HepG2 (cell line): ENCODE measurements around the gene ELMO2. TPM values are rescaled to one million over a fixed set of nuclear protein-coding genes. Genes with fewer than 3 reads are reported as not detected.

Source experiments
- ATAC-seq: fragments of 200-7000 bp; cut with Tn5 transposase; 3 replicates; pipeline ENCODE4 v1.9.1; 2020; ENCODE audit warnings: mild to moderate bottlenecking, moderate library complexity
- BruUV-seq: library from RNA; stranded (reverse); fragments of 400-500 nt; replicated peaks from 2 replicates; lab custom pipeline; 2021; lab: Mats Ljungman, UMichigan
- CTCF ChIA-PET: fragments of 300-600 bp; formaldehyde crosslinking; extraction: SDS; loops from one replicate; lab custom pipeline; 2021; ENCODE audit warnings: low total read pairs, inconsistent platforms, low intra/inter-chr PET ratio; lab: Yijun Ruan, JAX
- POLR2A ChIA-PET: fragments of 350-600 bp; sonication (Branson Sonifier 250); formaldehyde crosslinking; loops from one replicate; lab custom pipeline; 2020; ENCODE audit warnings: antibody characterized with exemption, inconsistent platforms; lab: Yijun Ruan, JAX
- DNase-seq: peaks from one replicate; pipeline ENCODE4 v3.0.0-alpha.2; 2015; ENCODE audit warnings: low spot score
- FAIRE-seq: peaks from 3 replicates; lab custom pipeline; 2011; peaks lifted over from hg19 to GRCh38; lab: Jason Lieb, UNC
- H2AFZ ChIP-seq: one replicate; pipeline ENCODE4 v1.6.1; 2011; ENCODE audit warnings: low read length, inconsistent platforms
- H3K27ac ChIP-seq: fragments of 300-600 bp; 3 replicates; pipeline ENCODE4 v1.8.0; 2011; ENCODE audit warnings: mixed run types, mild to moderate bottlenecking, mixed read lengths, low read length, inconsistent platforms; ENCODE audit not compliant: insufficient read depth; ENCODE audit errors: extremely low read length
- H3K27me3 ChIP-seq, 2 experiments: fragments of 200-600 bp in 1 of 2; 2 replicates in 1 of 2; 3 replicates in 1 of 2; pipeline versions ENCODE4 v1.6.0 to v1.8.0; 2011; ENCODE audit warnings: low read length in 2 of 2, mild to moderate bottlenecking in 2 of 2, moderate library complexity in 2 of 2, inconsistent platforms in 1 of 2; ENCODE audit not compliant: insufficient read depth in 2 of 2, control insufficient read depth in 1 of 2
- H3K36me3 ChIP-seq, 2 experiments: fragments of 200-600 bp in 1 of 2; replicated peaks in 1 of 2; 2 replicates in 1 of 2; 3 replicates in 1 of 2; pipeline versions ENCODE4 v1.5.1 to v1.8.0; 2011; ENCODE audit warnings: low read length in 2 of 2, inconsistent platforms in 1 of 2; ENCODE audit not compliant: insufficient read depth in 2 of 2, control insufficient read depth in 1 of 2
- H3K4me1 ChIP-seq: 2 replicates; pipeline ENCODE4 v1.5.1; 2012; ENCODE audit warnings: low read length, inconsistent platforms; ENCODE audit not compliant: insufficient read depth
- H3K4me2 ChIP-seq: 2 replicates; pipeline ENCODE4 v1.6.0; 2011; ENCODE audit warnings: low read depth, low read length, inconsistent platforms
- H3K4me3 ChIP-seq, 3 experiments: fragments of 200-600 bp in 1 of 3; sonication (generic), shearing (Covaris generic) in 1 of 3; replicated peaks in 1 of 3; 2 replicates each; pipeline ENCODE4 v1.5.1; 2011 to 2016; ENCODE audit warnings: low read length in 3 of 3, inconsistent platforms in 2 of 3, low read depth in 2 of 3, mild to moderate bottlenecking in 2 of 3, control low read depth in 1 of 3, mixed read lengths in 1 of 3; ENCODE audit not compliant: insufficient read depth in 1 of 3
- H3K79me2 ChIP-seq: one replicate; pipeline ENCODE4 v1.6.1; 2011; ENCODE audit warnings: low read length, inconsistent platforms; ENCODE audit not compliant: insufficient read depth
- H3K9ac ChIP-seq: 2 replicates; pipeline ENCODE4 v1.6.0; 2011; ENCODE audit warnings: mild to moderate bottlenecking, low read depth, low read length, inconsistent platforms; ENCODE audit not compliant: insufficient read depth
- H3K9me3 ChIP-seq: 2 replicates; pipeline ENCODE4 v1.5.1; 2012; ENCODE audit warnings: mild to moderate bottlenecking, low read length
- H4K20me1 ChIP-seq: 2 replicates; pipeline ENCODE4 v1.6.0; 2011; ENCODE audit warnings: inconsistent platforms, mild to moderate bottlenecking, low read length, moderate library complexity; ENCODE audit not compliant: insufficient read depth
- BRD4 ChIP-seq: sonication (generic); formaldehyde crosslinking; IDR thresholded peaks from 2 replicates; pipeline ENCODE4 v1.4.0; 2020; ENCODE audit warnings: missing genetic modification reagents
- DNMT1 ChIP-seq: sonication (generic); formaldehyde crosslinking; IDR thresholded peaks from 2 replicates; pipeline ENCODE4 v1.5.1; 2020; ENCODE audit warnings: mild to moderate bottlenecking, missing genetic modification reagents
- ELF4 ChIP-seq: sonication (generic); formaldehyde crosslinking; IDR thresholded peaks from 2 replicates; pipeline ENCODE4 v1.5.0; 2020; ENCODE audit warnings: missing genetic modification reagents, mild to moderate bottlenecking, moderate library complexity, borderline replicate concordance
- NFE2L1 ChIP-seq: sonication (generic); formaldehyde crosslinking; IDR thresholded peaks from 2 replicates; pipeline ENCODE4 v1.4.0; 2020; ENCODE audit warnings: missing genetic modification reagents, mild to moderate bottlenecking, borderline replicate concordance
- PITX1 ChIP-seq: sonication (generic); formaldehyde crosslinking; IDR thresholded peaks from 2 replicates; pipeline ENCODE4 v1.5.1; 2020; ENCODE audit warnings: mild to moderate bottlenecking, missing genetic modification reagents
- SIN3B ChIP-seq: fragments of 150-350 bp; IDR thresholded peaks from 2 replicates; pipeline ENCODE4 v1.6.1; 2014; ENCODE audit warnings: low read length
- SOX6 ChIP-seq, 2 experiments: fragments of 450-650 bp in 1 of 2; sonication (generic) in 1 of 2; formaldehyde crosslinking in 1 of 2; IDR thresholded peaks; 2 replicates each; pipeline versions ENCODE4 v1.4.0 to v1.6.1; 2017 to 2020; ENCODE audit warnings: antibody characterized with exemption in 1 of 2, mild to moderate bottlenecking in 1 of 2, missing genetic modification reagents in 1 of 2
- YEATS4 ChIP-seq: sonication (generic); formaldehyde crosslinking; IDR thresholded peaks from 2 replicates; pipeline ENCODE4 v1.4.0; 2020; ENCODE audit warnings: missing genetic modification reagents, borderline replicate concordance
- ZNF446 ChIP-seq: sonication (generic); formaldehyde crosslinking; IDR thresholded peaks from 2 replicates; pipeline ENCODE4 v1.5.0; 2020; ENCODE audit warnings: mild to moderate bottlenecking, missing genetic modification reagents
- ZNF790 ChIP-seq: sonication (generic); formaldehyde crosslinking; IDR thresholded peaks from 2 replicates; pipeline ENCODE4 v1.8.0; 2022; ENCODE audit warnings: missing genetic modification reagents, mild to moderate bottlenecking, borderline replicate concordance
- WGBS: methylation state at CpG from one replicate; pipeline ENCODE4 v1.1.6; 2017; ENCODE audit warnings: low lambda C conversion rate; 5-methylcytosine and 5-hydroxymethylcytosine counted together
- in situ Hi-C: cut with HindIII; loops from 2 replicates; pipeline ENCODE4 v1.10.0; 2017; ENCODE audit warnings: low pct_unique_long_range_greater_than_20kb; ENCODE audit not compliant: extremely low pct_ligation_motif_present
- intact Hi-C: fragments of 100-400 bp; cut with micrococcal nuclease; formaldehyde crosslinking; loops from one replicate; pipeline ENCODE4 v1.10.0; 2022; ENCODE audit not compliant: unreplicated experiment
- polyA plus RNA-seq, 8 experiments: library from polyadenylated mRNA; depleted of rRNA in 3 of 8; stranded (reverse) in 7 of 8; unstranded in 1 of 8; fragments of >200 nt; fragmentation: Illumina TruSeq in 4 of 8; extraction: Trizol in 4 of 8; gene quantifications; 2 replicates each; pipeline versions ENCODE4 v1.2.1 to v1.2.3, GENCODE V29; 2011 to 2016; ENCODE audit warnings: low read depth in 4 of 8, missing spikeins in 1 of 8, mixed read lengths in 1 of 8; ENCODE audit not compliant: insufficient read depth in 1 of 8
- total RNA-seq, 5 experiments: library from RNA; depleted of rRNA; stranded (reverse); fragments of >200 nt; fragmentation: Illumina TruSeq; extraction: Trizol; gene quantifications; 2 replicates each; pipeline ENCODE4 v1.2.3, GENCODE V29; 2016; ENCODE audit warnings: low read depth in 1 of 5
- TF ChIP-seq, protein P1 (sequence below): fragments of 450-650 bp; IDR thresholded peaks from 2 replicates; pipeline ENCODE4 v1.6.1; 2017
- TF ChIP-seq, protein P2 (sequence below): sonication (generic); formaldehyde crosslinking; conservative IDR thresholded peaks from 2 replicates; pipeline ENCODE4 v1.8.1; 2023; ENCODE audit warnings: missing genetic modification reagents
- TF ChIP-seq, protein P3 (sequence below): sonication (generic); formaldehyde crosslinking; conservative IDR thresholded peaks from 2 replicates; pipeline ENCODE4 v1.4.0; 2020; ENCODE audit warnings: missing genetic modification reagents

ELMO2 gene
- total and polyA plus RNA-seq, 2 of the 13 experiments (the other 11 are each of a cell fraction or from before 2014, with no cell fraction given) = 30.6 to 35.7 TPM

- TF ChIP-seq NFE2L1 (CRISPR knock-in tag) (no peak), SOX6 (IDR thresholded peaks at IDR 0.05) (no peak), SOX6 (CRISPR knock-in tag; IDR thresholded peaks at IDR 0.05) (no peak), ELF4 (CRISPR knock-in tag) (no peak)
Measured at GRCh38 chr20:46332373-46333160, 73.8 kb downstream of the ELMO2 start (continued).

- intact Hi-C loops = no loop called here
- no TSS peak for BruUV-seq
- H4K20me1 ChIP-seq = no peaks in the 10 kb centered on the region
- peaks cover 3 to 21% of the 10 kb centered on the region in 2 experiments; a peak in 3 of 5 replicates for H3K27me3 ChIP-seq
- no peak overlapping the region for H3K4me3 ChIP-seq
- H3K79me2 ChIP-seq = no peaks in the 10 kb centered on the region
- no peak overlapping the region; the same call in 1 of the 2 replicates for H3K4me2 ChIP-seq
- FAIRE-seq (peak; percentile 87), ATAC-seq (peak; percentile 59), DNase-seq (no peak)
- H3K36me3 ChIP-seq = no peaks in the 10 kb centered on the region
- in situ Hi-C loops = no loop called here
- H3K27ac ChIP-seq = no peak overlapping the region
- 10% methylated on average over 13 of the region's 13 CpGs for WGBS
- H2AFZ ChIP-seq = no peak overlapping the region
- H3K9me3 ChIP-seq = no peaks in the 10 kb centered on the region
- peaks cover 40% of the 10 kb centered on the region for H3K4me1 ChIP-seq
- no peak overlapping the region for H3K9ac ChIP-seq
- CTCF ChIA-PET = no interaction called here
- POLR2A ChIA-PET = interaction anchor here (1.1 kb wide), 1 partner anchor 32 kb away, joined by 4 read pairs; no protein-coding TSS in a partner anchor
- TF ChIP-seq, protein P1, sequence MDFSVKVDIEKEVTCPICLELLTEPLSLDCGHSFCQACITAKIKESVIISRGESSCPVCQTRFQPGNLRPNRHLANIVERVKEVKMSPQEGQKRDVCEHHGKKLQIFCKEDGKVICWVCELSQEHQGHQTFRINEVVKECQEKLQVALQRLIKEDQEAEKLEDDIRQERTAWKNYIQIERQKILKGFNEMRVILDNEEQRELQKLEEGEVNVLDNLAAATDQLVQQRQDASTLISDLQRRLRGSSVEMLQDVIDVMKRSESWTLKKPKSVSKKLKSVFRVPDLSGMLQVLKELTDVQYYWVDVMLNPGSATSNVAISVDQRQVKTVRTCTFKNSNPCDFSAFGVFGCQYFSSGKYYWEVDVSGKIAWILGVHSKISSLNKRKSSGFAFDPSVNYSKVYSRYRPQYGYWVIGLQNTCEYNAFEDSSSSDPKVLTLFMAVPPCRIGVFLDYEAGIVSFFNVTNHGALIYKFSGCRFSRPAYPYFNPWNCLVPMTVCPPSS = no peak
- TF ChIP-seq PITX1 (CRISPR knock-in tag) = peak; percentile 69; the same call in 1 of the 2 replicates
- TF ChIP-seq SIN3B = no peak
- TF ChIP-seq YEATS4 (CRISPR knock-in tag) = 0 out of 2 replicates have a peak, but pooled peaks have one; percentile 46
- TF ChIP-seq DNMT1 = 0 out of 2 replicates have a peak, but pooled peaks have one; percentile 56
- TF ChIP-seq BRD4 (CRISPR knock-in tag) = 0 out of 2 replicates have a peak, but pooled peaks have one; percentile 35
- no peak for TF ChIP-seq ZNF446 (CRISPR knock-in tag)
- no peak for TF ChIP-seq ZNF790 (CRISPR knock-in tag)
- TF ChIP-seq, protein P2, sequence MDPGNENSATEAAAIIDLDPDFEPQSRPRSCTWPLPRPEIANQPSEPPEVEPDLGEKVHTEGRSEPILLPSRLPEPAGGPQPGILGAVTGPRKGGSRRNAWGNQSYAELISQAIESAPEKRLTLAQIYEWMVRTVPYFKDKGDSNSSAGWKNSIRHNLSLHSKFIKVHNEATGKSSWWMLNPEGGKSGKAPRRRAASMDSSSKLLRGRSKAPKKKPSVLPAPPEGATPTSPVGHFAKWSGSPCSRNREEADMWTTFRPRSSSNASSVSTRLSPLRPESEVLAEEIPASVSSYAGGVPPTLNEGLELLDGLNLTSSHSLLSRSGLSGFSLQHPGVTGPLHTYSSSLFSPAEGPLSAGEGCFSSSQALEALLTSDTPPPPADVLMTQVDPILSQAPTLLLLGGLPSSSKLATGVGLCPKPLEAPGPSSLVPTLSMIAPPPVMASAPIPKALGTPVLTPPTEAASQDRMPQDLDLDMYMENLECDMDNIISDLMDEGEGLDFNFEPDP (CRISPR knock-in tag) = 0 out of 2 replicates have a peak, but pooled peaks have one; percentile 50
- TF ChIP-seq, protein P3, sequence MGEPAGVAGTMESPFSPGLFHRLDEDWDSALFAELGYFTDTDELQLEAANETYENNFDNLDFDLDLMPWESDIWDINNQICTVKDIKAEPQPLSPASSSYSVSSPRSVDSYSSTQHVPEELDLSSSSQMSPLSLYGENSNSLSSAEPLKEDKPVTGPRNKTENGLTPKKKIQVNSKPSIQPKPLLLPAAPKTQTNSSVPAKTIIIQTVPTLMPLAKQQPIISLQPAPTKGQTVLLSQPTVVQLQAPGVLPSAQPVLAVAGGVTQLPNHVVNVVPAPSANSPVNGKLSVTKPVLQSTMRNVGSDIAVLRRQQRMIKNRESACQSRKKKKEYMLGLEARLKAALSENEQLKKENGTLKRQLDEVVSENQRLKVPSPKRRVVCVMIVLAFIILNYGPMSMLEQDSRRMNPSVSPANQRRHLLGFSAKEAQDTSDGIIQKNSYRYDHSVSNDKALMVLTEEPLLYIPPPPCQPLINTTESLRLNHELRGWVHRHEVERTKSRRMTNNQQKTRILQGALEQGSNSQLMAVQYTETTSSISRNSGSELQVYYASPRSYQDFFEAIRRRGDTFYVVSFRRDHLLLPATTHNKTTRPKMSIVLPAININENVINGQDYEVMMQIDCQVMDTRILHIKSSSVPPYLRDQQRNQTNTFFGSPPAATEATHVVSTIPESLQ (CRISPR knock-in tag) = no peak
Measured at GRCh38 chr20:46331611-46332361, 74.6 kb downstream of the ELMO2 start.
